Mesendoderm (in vitro differentiated cells): ENCODE data around the gene GGT7. TPM values are rescaled to one million over a fixed set of nuclear protein-coding genes. Genes with fewer than 3 reads are reported as not detected.

ENCODE experiments used
- DNase-seq: peaks from one replicate; pipeline ENCODE4 v3.0.0; 2013
- H2AK5ac ChIP-seq: 2 replicates; pipeline ENCODE4 v1.6.1; 2013; ENCODE audit warnings: low read length, inconsistent platforms
- H2BK120ac ChIP-seq: 2 replicates; pipeline ENCODE4 v1.6.1; 2013; ENCODE audit warnings: low read depth, mild to moderate bottlenecking, low read length, moderate library complexity, mixed read lengths
- H2BK15ac ChIP-seq: replicated peaks from 2 replicates; pipeline ENCODE4 v1.6.1; 2013; ENCODE audit warnings: low read depth, mild to moderate bottlenecking, moderate library complexity
- H2BK5ac ChIP-seq: 2 replicates; pipeline ENCODE4 v1.6.1; 2013; ENCODE audit warnings: low read length, inconsistent platforms
- H3K18ac ChIP-seq: 2 replicates; pipeline ENCODE4 v1.6.1; 2013; ENCODE audit warnings: mild to moderate bottlenecking, low read length, mixed read lengths
- H3K23ac ChIP-seq: one replicate; pipeline ENCODE4 v1.6.1; 2013; ENCODE audit warnings: low read length
- H3K27ac ChIP-seq: 2 replicates; pipeline ENCODE4 v1.5.1; 2013; ENCODE audit warnings: low read depth, mild to moderate bottlenecking, inconsistent platforms, low read length, moderate library complexity
- H3K27me3 ChIP-seq: 2 replicates; pipeline ENCODE4 v1.6.1; 2013; ENCODE audit warnings: low read length, control low read depth, mild to moderate bottlenecking, inconsistent platforms; ENCODE audit not compliant: insufficient read depth, poor library complexity
- H3K36me3 ChIP-seq: 2 replicates; pipeline ENCODE4 v1.6.1; 2013; ENCODE audit warnings: low read length, inconsistent platforms; ENCODE audit not compliant: control insufficient read depth, insufficient read depth
- H3K4ac ChIP-seq: one replicate; pipeline ENCODE4 v1.6.1; 2013; ENCODE audit warnings: low read depth, mild to moderate bottlenecking, low read length, moderate library complexity
- H3K4me1 ChIP-seq: 2 replicates; pipeline ENCODE4 v1.6.1; 2013; ENCODE audit warnings: low read depth, low read length, inconsistent platforms; ENCODE audit not compliant: control insufficient read depth
- H3K4me2 ChIP-seq: 2 replicates; pipeline ENCODE4 v1.6.1; 2013; ENCODE audit warnings: low read length
- H3K4me3 ChIP-seq: 2 replicates; pipeline ENCODE4 v1.5.1; 2013; ENCODE audit warnings: mild to moderate bottlenecking, low read length
- H3K56ac ChIP-seq: one replicate; pipeline ENCODE4 v1.6.1; 2013; ENCODE audit warnings: low read length
- H3K79me1 ChIP-seq: 2 replicates; pipeline ENCODE4 v1.6.1; 2013; ENCODE audit warnings: low read length, inconsistent platforms
- H3K79me2 ChIP-seq: 2 replicates; pipeline ENCODE4 v1.6.1; 2013; ENCODE audit warnings: mild to moderate bottlenecking, low read length; ENCODE audit not compliant: control insufficient read depth, insufficient read depth
- H3K9ac ChIP-seq: 2 replicates; pipeline ENCODE4 v1.6.1; 2013; ENCODE audit warnings: low read length, inconsistent platforms
- H4K5ac ChIP-seq: one replicate; pipeline ENCODE4 v1.6.1; 2013; ENCODE audit warnings: low read length
- H4K8ac ChIP-seq: one replicate; pipeline ENCODE4 v1.6.1; 2013; ENCODE audit warnings: low read depth, mild to moderate bottlenecking, control low read depth, low read length, moderate library complexity
- WGBS: extraction: QIAGEN DNeasy Blood & Tissue Kit; methylation state at CpG from one replicate; pipeline ENCODE4 v1.1.7; 2013; ENCODE audit warnings: low lambda C conversion rate, missing lambda C conversion rate; ENCODE audit not compliant: insufficient coverage; ENCODE audit errors: extremely low coverage; 5-methylcytosine and 5-hydroxymethylcytosine counted together
- polyA plus RNA-seq, 2 experiments: library from polyadenylated mRNA; stranded (reverse); fragments of 200-250 nt; gene quantifications; one replicate each; pipeline ENCODE4 v1.2.3, GENCODE V29; 2013

GGT7 gene
- polyA plus RNA-seq (2013, experiment 1 of 2) = 7.7 TPM
- polyA plus RNA-seq (2013, experiment 2 of 2) = 7.4 TPM

GRCh38 chr20:34872622-34873224, at the start of gene GGT7:
TSS of gene GGT7 (minus strand) at chr20:34872856. CDS start at chr20:34872815, 41 bp downstream.
- Histone ChIP-seq H3K4me2 (peak within 1 kb of the TSS; percentile 93), H2BK15ac (no peak within 1 kb of the TSS), H3K4me3 (peak within 1 kb of the TSS; percentile 72), H2AK5ac (no peak within 1 kb of the TSS), H3K79me1 (peaks cover 3% of the 10 kb centered on the region), H4K5ac (no peak within 1 kb of the TSS), H3K4ac (no peak within 1 kb of the TSS), H3K23ac (no peak within 1 kb of the TSS), H3K9ac (peak within 1 kb of the TSS; percentile 78), H3K18ac (peak within 1 kb of the TSS; percentile 46), H2BK5ac (no peak within 1 kb of the TSS), H3K27ac (no peak within 1 kb of the TSS), H3K27me3 (no peaks in the 10 kb centered on the region), H4K8ac (no peak within 1 kb of the TSS), H3K79me2 (no peaks in the 10 kb centered on the region), H3K4me1 (peaks cover 3% of the 10 kb centered on the region), H3K36me3 (no peaks in the 10 kb centered on the region), H3K56ac (peak within 1 kb of the TSS; percentile 86), H2BK120ac (no peak within 1 kb of the TSS)
- no CpG with 5 or more reads among the region's 52 CpGs for WGBS
- DNase-seq = peak; percentile 84

- Histone ChIP-seq H3K27ac (no peak overlapping the region), H3K4me1 (no peaks in the 10 kb centered on the region), H3K18ac (no peak overlapping the region), H2AK5ac (no peak overlapping the region), H3K79me1 (no peaks in the 10 kb centered on the region), H4K5ac (no peak overlapping the region), H3K9ac (no peak overlapping the region), H3K4me2 (no peak overlapping the region), H2BK120ac (no peak overlapping the region), H3K36me3 (peaks cover 2% of the 10 kb centered on the region), H3K23ac (no peak overlapping the region), H3K27me3 (no peaks in the 10 kb centered on the region), H3K79me2 (no peaks in the 10 kb centered on the region), H3K4ac (no peak overlapping the region), H2BK5ac (no peak overlapping the region), H2BK15ac (no peak overlapping the region), H4K8ac (no peak overlapping the region), H3K56ac (no peak overlapping the region), H3K4me3 (no peak overlapping the region)
- no peak for DNase-seq
- no CpG with 5 or more reads among the region's 3 CpGs for WGBS
Observed at GRCh38 chr20:34921436-34921835, 48.8 kb upstream of the GGT7 start.

GRCh38 chr20:34920055-34920454, 47.4 kb upstream of the GGT7 start:
- no peak overlapping the region for H3K56ac ChIP-seq
- no peak overlapping the region for H2BK5ac ChIP-seq
- no peak overlapping the region for H3K23ac ChIP-seq

GRCh38 chr20:34916774-34917354, 44.2 kb upstream of the GGT7 start:
- no peak for DNase-seq
- H2BK120ac ChIP-seq = no peak overlapping the region
- H3K79me1 ChIP-seq = no peaks in the 10 kb centered on the region
- no peaks in the 10 kb centered on the region for H3K36me3 ChIP-seq
- no CpG with 5 or more reads among the region's 2 CpGs for WGBS
- H2BK15ac ChIP-seq = no peak overlapping the region
- no peak overlapping the region for H4K5ac ChIP-seq
- H3K18ac ChIP-seq = no peak overlapping the region
- no peak overlapping the region for H3K4me2 ChIP-seq
- H3K9ac ChIP-seq = no peak overlapping the region
- H3K27ac ChIP-seq = no peak overlapping the region
- no peaks in the 10 kb centered on the region for H3K27me3 ChIP-seq
- H3K4me3 ChIP-seq = no peak overlapping the region
- H3K79me2 ChIP-seq = no peaks in the 10 kb centered on the region
- no peak overlapping the region for H3K4ac ChIP-seq
- no peaks in the 10 kb centered on the region for H3K4me1 ChIP-seq
- H3K23ac ChIP-seq = no peak overlapping the region
- no peak overlapping the region for H3K56ac ChIP-seq
- H2BK5ac ChIP-seq = no peak overlapping the region
- H2AK5ac ChIP-seq = no peak overlapping the region
- H4K8ac ChIP-seq = no peak overlapping the region

More at GRCh38 chr20:34920055-34920454, 47.4 kb upstream of the GGT7 start:
- no peak overlapping the region for H4K8ac ChIP-seq
- no peaks in the 10 kb centered on the region for H3K79me1 ChIP-seq
- no peaks in the 10 kb centered on the region for H3K27me3 ChIP-seq
- no peak overlapping the region for H3K27ac ChIP-seq
- H3K79me2 ChIP-seq = no peaks in the 10 kb centered on the region
- no peak overlapping the region for H3K4me3 ChIP-seq
- H4K5ac ChIP-seq = no peak overlapping the region
- no peak overlapping the region for H2AK5ac ChIP-seq
- no peak overlapping the region for H2BK15ac ChIP-seq
- H3K4ac ChIP-seq = no peak overlapping the region
- H3K4me1 ChIP-seq = no peaks in the 10 kb centered on the region
- no peak for DNase-seq
- no peak overlapping the region for H2BK120ac ChIP-seq
- H3K4me2 ChIP-seq = no peak overlapping the region
- H3K9ac ChIP-seq = no peak overlapping the region
- H3K18ac ChIP-seq = no peak overlapping the region
- peaks cover 2% of the 10 kb centered on the region for H3K36me3 ChIP-seq

GRCh38 chr20:34915749-34916455, 43.2 kb upstream of the GGT7 start:
- Histone ChIP-seq H3K4me3 (no peak overlapping the region), H3K79me2 (no peaks in the 10 kb centered on the region), H4K8ac (no peak overlapping the region), H2BK5ac (no peak overlapping the region), H3K18ac (no peak overlapping the region), H3K36me3 (no peaks in the 10 kb centered on the region), H3K4me2 (no peak overlapping the region), H3K27ac (no peak overlapping the region), H3K9ac (no peak overlapping the region), H3K4ac (no peak overlapping the region), H3K27me3 (no peaks in the 10 kb centered on the region), H3K79me1 (no peaks in the 10 kb centered on the region), H2AK5ac (no peak overlapping the region), H3K4me1 (no peaks in the 10 kb centered on the region), H3K23ac (no peak overlapping the region), H2BK120ac (no peak overlapping the region), H4K5ac (no peak overlapping the region), H3K56ac (no peak overlapping the region), H2BK15ac (no peak overlapping the region)
- WGBS = no CpG with 5 or more reads among the region's 4 CpGs
- no peak for DNase-seq
